ENCODE results near the gene C2CD5.
"Not testable (repeated sequence)": the region's sequence is repeated elsewhere in the genome, so short reads cannot be mapped to it uniquely, and the experiment has no call there.

C2CD5 gene

GRCh38 chr12:22544038-22544979 is at the start of gene C2CD5:
TSS of gene C2CD5 (minus strand) at chr12:22544542. CDS start at chr12:22544150, 392 bp downstream.
- peak; percentile 97 for DNase-seq

- DNase-seq, result no peak
Observed at GRCh38 chr12:22593864-22594263, 49.5 kb upstream of the C2CD5 start.

- no peak for DNase-seq
Observed at GRCh38 chr12:22588817-22589216, 44.5 kb upstream of the C2CD5 start.

- DNase-seq, result no peak
Observed at GRCh38 chr12:22578328-22578727, 34.0 kb upstream of the C2CD5 start.

GRCh38 chr12:22577667-22578066 is 33.3 kb upstream of the C2CD5 start:
- DNase-seq, result no peak

- DNase-seq, result no peak
Observed at GRCh38 chr12:22576473-22576872, 32.1 kb upstream of the C2CD5 start.

GRCh38 chr12:22576065-22576464 is 31.7 kb upstream of the C2CD5 start:
- DNase-seq, result no peak

GRCh38 chr12:22574921-22575320 is 30.6 kb upstream of the C2CD5 start:
- no peak for DNase-seq

GRCh38 chr12:22573181-22573580 is 28.8 kb upstream of the C2CD5 start:
- DNase-seq, result no peak

GRCh38 chr12:22569253-22569652 is 24.9 kb upstream of the C2CD5 start:
- DNase-seq, result no peak

GRCh38 chr12:22562036-22563028 is 18.0 kb upstream of the C2CD5 start:
- DNase-seq, result no peak

- not testable (repeated sequence) for DNase-seq
Observed at GRCh38 chr12:22554750-22555149, 10.4 kb upstream of the C2CD5 start.

GRCh38 chr12:22551624-22552023 is 7.3 kb upstream of the C2CD5 start:
- no peak for DNase-seq

GRCh38 chr12:22545255-22545654 is 913 bp upstream of the C2CD5 start:
- DNase-seq, result no peak

GRCh38 chr12:22543246-22544037 is 900 bp downstream of the C2CD5 start:
- DNase-seq, result peak; percentile 43

GRCh38 chr12:22541496-22542155 is 2.7 kb downstream of the C2CD5 start:
- DNase-seq, result no peak

- no peak for DNase-seq
Observed at GRCh38 chr12:22539055-22539454, 5.3 kb downstream of the C2CD5 start.

GRCh38 chr12:22538311-22538710 is 6.0 kb downstream of the C2CD5 start:
- no peak for DNase-seq

- no peak for DNase-seq
Observed at GRCh38 chr12:22536971-22537544, 7.3 kb downstream of the C2CD5 start.

GRCh38 chr12:22536346-22536945 is 7.9 kb downstream of the C2CD5 start:
- no peak for DNase-seq

GRCh38 chr12:22535478-22535877 is 8.9 kb downstream of the C2CD5 start:
- no peak for DNase-seq
